Measurements from ENCODE around the gene RGS7.

GRCh38 chr1:240803151-240803550 is 553.9 kb downstream of the RGS7 start:
- TF ChIP-seq POLR2AphosphoS5 (IDR thresholded peaks at IDR 0.05; ENCODE audit: low read depth, low read length) (no peak), CTCF (IDR thresholded peaks at IDR 0.05) (no peak), SIN3A (IDR thresholded peaks at IDR 0.05; ENCODE audit: borderline replicate concordance, insufficient read depth, low read depth, low read length) (no peak)
